Measurements from ENCODE around the gene SNX14. TPM values are rescaled to one million over a fixed set of nuclear protein-coding genes. Genes with fewer than 3 reads are reported as not detected.
A peak's percentile ranks its signal among the peaks of the same experiment; 100 is the strongest.

Gene SNX14
- total RNA-seq, 1 experiment from 2014 or later = 119 TPM

DNA sequence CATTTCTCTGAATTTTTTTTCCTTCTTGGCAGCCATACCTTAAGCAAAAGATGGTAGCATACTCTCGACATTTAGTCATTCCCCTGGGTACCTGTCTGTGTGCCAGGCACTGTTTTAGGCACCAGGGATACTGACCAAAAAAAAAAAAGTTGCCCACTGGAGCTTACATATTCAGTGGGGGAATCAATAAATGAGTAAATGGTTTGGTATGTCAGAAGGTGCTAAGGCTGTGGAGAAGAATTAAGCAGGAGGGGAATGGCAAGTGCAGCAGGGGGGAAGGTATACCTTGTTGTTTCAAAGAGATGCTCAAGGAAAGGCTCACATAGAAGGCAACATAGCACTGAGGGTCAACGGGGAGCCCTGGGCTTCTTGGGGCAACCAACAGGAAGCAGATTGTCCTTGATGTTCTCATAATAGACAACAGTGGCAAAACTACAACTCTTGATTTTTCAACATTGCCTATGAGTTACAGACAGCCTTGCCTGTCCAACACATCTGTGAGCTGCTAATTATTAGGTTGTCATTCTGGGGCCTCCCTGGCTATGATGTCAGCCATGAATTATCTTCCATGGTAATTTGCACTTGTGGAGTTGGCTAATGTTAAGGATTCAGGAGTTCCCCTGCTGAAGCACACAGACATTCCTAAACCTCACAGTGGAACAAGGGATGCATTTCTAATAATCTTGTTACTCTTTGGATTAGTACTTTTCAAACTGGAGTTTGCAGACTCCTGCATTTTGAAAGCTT, 124.2 kb downstream of the SNX14 start:
- no TSS peak for BruUV-seq (replicated peaks)
- Histone ChIP-seq H3K27me3 (ENCODE audit: control insufficient read depth, insufficient read depth, low read length) (no peaks in the 10 kb centered on the region), H3K36me3 (ENCODE audit: control insufficient read depth, insufficient read depth, low read length) (peaks cover 2% of the 10 kb centered on the region; the same call in 1 of the 2 replicates), H3K27ac (ENCODE audit: low read length) (no peak overlapping the region), H3K4me3 (ENCODE audit: low read depth in 2 of 2, low read length in 2 of 2) (no peak overlapping the region), H3K9me3 (ENCODE audit: control insufficient read depth, insufficient read depth, low read depth, low read length) (no peaks in the 10 kb centered on the region), H3K4me1 (ENCODE audit: control insufficient read depth, insufficient read depth, low read length) (peaks cover 38% of the 10 kb centered on the region)
- ATAC-seq = no peak
- CTCF ChIA-PET = no interaction called here
- POLR2A ChIA-PET = no interaction called here
- intact Hi-C loops (cut with micrococcal nuclease; ENCODE audit: unreplicated experiment) = loop anchor here (10.0 kb wide), 1 partner anchor 65 kb away; no protein-coding TSS in a partner anchor
- in situ Hi-C loops (cut with HindIII; ENCODE audit: low pct_unique_long_range_greater_than_20kb, low sequenced_read_pairs) = no loop called here
- DNase-seq (ENCODE audit: low read depth, low spot score) = no peak
- TF ChIP-seq CTCF (IDR thresholded peaks at IDR 0.05) = no peak
- no peak for TF ChIP-seq TCF7L2 (IDR thresholded peaks at IDR 0.05; ENCODE audit: low read depth, low read length)
- TF ChIP-seq, protein P1, sequence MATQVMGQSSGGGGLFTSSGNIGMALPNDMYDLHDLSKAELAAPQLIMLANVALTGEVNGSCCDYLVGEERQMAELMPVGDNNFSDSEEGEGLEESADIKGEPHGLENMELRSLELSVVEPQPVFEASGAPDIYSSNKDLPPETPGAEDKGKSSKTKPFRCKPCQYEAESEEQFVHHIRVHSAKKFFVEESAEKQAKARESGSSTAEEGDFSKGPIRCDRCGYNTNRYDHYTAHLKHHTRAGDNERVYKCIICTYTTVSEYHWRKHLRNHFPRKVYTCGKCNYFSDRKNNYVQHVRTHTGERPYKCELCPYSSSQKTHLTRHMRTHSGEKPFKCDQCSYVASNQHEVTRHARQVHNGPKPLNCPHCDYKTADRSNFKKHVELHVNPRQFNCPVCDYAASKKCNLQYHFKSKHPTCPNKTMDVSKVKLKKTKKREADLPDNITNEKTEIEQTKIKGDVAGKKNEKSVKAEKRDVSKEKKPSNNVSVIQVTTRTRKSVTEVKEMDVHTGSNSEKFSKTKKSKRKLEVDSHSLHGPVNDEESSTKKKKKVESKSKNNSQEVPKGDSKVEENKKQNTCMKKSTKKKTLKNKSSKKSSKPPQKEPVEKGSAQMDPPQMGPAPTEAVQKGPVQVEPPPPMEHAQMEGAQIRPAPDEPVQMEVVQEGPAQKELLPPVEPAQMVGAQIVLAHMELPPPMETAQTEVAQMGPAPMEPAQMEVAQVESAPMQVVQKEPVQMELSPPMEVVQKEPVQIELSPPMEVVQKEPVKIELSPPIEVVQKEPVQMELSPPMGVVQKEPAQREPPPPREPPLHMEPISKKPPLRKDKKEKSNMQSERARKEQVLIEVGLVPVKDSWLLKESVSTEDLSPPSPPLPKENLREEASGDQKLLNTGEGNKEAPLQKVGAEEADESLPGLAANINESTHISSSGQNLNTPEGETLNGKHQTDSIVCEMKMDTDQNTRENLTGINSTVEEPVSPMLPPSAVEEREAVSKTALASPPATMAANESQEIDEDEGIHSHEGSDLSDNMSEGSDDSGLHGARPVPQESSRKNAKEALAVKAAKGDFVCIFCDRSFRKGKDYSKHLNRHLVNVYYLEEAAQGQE (IDR thresholded peaks at IDR 0.05; ENCODE audit: insufficient read depth in 1 of 2, low read depth in 2 of 2, low read length in 1 of 2) = no peak
- no peak for TF ChIP-seq POLR2AphosphoS5 (IDR thresholded peaks at IDR 0.05; ENCODE audit: low read depth, low read length)
- no peak for TF ChIP-seq SIN3A (IDR thresholded peaks at IDR 0.05; ENCODE audit: borderline replicate concordance, insufficient read depth, low read depth, low read length)

DNA sequence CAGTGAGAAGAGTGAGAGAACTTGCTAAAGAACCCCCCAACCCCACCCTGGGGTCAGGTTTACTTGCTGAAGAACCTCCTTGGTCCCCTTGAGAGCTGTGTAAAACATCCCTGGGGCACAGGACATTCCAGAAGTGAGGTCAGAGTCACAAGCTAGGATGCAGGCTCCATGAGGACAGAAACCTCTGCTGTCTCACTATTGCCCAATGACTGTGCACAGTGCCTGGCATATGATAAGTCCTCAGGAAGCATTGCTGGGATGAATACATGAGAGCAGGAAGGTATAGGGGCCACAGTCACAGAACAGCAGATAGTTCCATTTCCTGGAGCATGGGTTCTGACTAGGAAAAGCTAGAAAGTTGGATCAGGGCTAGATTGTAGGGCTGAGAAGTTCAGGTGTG, 125.3 kb downstream of the SNX14 start:
- no peaks in the 10 kb centered on the region for H3K9me3 ChIP-seq (ENCODE audit: control insufficient read depth, insufficient read depth, low read depth, low read length)
- peak overlapping the region; percentile 31 for H3K27ac ChIP-seq (ENCODE audit: low read length)
- no peaks in the 10 kb centered on the region for H3K27me3 ChIP-seq (ENCODE audit: control insufficient read depth, insufficient read depth, low read length)
- no peak for DNase-seq (ENCODE audit: low read depth, low spot score)
- peaks cover 2% of the 10 kb centered on the region; the same call in 1 of the 2 replicates for H3K36me3 ChIP-seq (ENCODE audit: control insufficient read depth, insufficient read depth, low read length)
- BruUV-seq (replicated peaks) = no TSS peak
- CTCF ChIA-PET = no interaction called here
- H3K4me3 ChIP-seq (ENCODE audit: low read depth in 2 of 2, low read length in 2 of 2) = no peak overlapping the region
- ATAC-seq = no peak
- peaks cover 49% of the 10 kb centered on the region for H3K4me1 ChIP-seq (ENCODE audit: control insufficient read depth, insufficient read depth, low read length)
- in situ Hi-C loops (cut with HindIII; ENCODE audit: low pct_unique_long_range_greater_than_20kb, low sequenced_read_pairs) = no loop called here
- TF ChIP-seq CTCF (IDR thresholded peaks at IDR 0.05) = no peak
- no peak for TF ChIP-seq SIN3A (IDR thresholded peaks at IDR 0.05; ENCODE audit: borderline replicate concordance, insufficient read depth, low read depth, low read length)
- no peak for TF ChIP-seq POLR2AphosphoS5 (IDR thresholded peaks at IDR 0.05; ENCODE audit: low read depth, low read length)
- no peak for TF ChIP-seq TCF7L2 (IDR thresholded peaks at IDR 0.05; ENCODE audit: low read depth, low read length)
- TF ChIP-seq, protein P1 (IDR thresholded peaks at IDR 0.05; ENCODE audit: insufficient read depth in 1 of 2, low read depth in 2 of 2, low read length in 1 of 2) = no peak
- POLR2A ChIA-PET = no interaction called here
- intact Hi-C loops (cut with micrococcal nuclease; ENCODE audit: unreplicated experiment) = loop anchor here (10.0 kb wide), 1 partner anchor 64 kb away; no protein-coding TSS in a partner anchor

Measured in Panc1 (cell line).